Midbrain (tissue), 1 donor: ENCODE measurements around the gene ADAM8.
A peak's percentile ranks its signal among the peaks of the same experiment; 100 is the strongest.

Experiments
- DNase-seq: peaks from one replicate; lab custom pipeline; 2025; lab: John Stamatoyannopoulos, UW

ADAM8 gene

GRCh38 chr10:133281628-133282372 lies 5.1 kb upstream of the ADAM8 start:
- DNase-seq: no peak

GRCh38 chr10:133281084-133281483 lies 4.4 kb upstream of the ADAM8 start:
- DNase-seq: no peak

- no peak for DNase-seq
Measured at GRCh38 chr10:133280391-133281059, 3.9 kb upstream of the ADAM8 start.

- no peak for DNase-seq
Measured at GRCh38 chr10:133279326-133280226, 2.9 kb upstream of the ADAM8 start.

GRCh38 chr10:133278577-133279265 lies 2.1 kb upstream of the ADAM8 start:
- peak; percentile 1 for DNase-seq

- DNase-seq: no peak
Measured at GRCh38 chr10:133277993-133278576, 1.4 kb upstream of the ADAM8 start.

GRCh38 chr10:133277277-133277992 lies 767 bp upstream of the ADAM8 start:
- DNase-seq: no peak

GRCh38 chr10:133276100-133276434 lies 601 bp downstream of the ADAM8 start:
- DNase-seq: no peak

GRCh38 chr10:133275684-133276092 lies 980 bp downstream of the ADAM8 start:
- no peak for DNase-seq

GRCh38 chr10:133274751-133275683 lies 1.7 kb downstream of the ADAM8 start:
- DNase-seq: no peak

- DNase-seq: no peak
Measured at GRCh38 chr10:133273534-133274143, 3.0 kb downstream of the ADAM8 start.

GRCh38 chr10:133272964-133273420 lies 3.7 kb downstream of the ADAM8 start:
- DNase-seq: no peak

- no peak for DNase-seq
Measured at GRCh38 chr10:133272301-133272963, 4.2 kb downstream of the ADAM8 start.

GRCh38 chr10:133271521-133272300 lies 5.0 kb downstream of the ADAM8 start:
- no peak for DNase-seq

GRCh38 chr10:133270773-133271297 lies 5.8 kb downstream of the ADAM8 start:
- no peak for DNase-seq

GRCh38 chr10:133270204-133270603 lies 6.5 kb downstream of the ADAM8 start:
- DNase-seq: no peak

- no peak for DNase-seq
Measured at GRCh38 chr10:133269367-133269766, 7.3 kb downstream of the ADAM8 start.

- DNase-seq: no peak
Measured at GRCh38 chr10:133268532-133268931, 8.1 kb downstream of the ADAM8 start.
